Karpas-422 (cell line): ENCODE data around the gene GLIS2. TPM values are rescaled to one million over a fixed set of nuclear protein-coding genes. Genes with fewer than 3 reads are reported as not detected.

Experiments used
- DNase-seq: peaks from one replicate; pipeline ENCODE4 v3.0.0-alpha.2; 2015
- H2AFZ ChIP-seq: fragments of 200-600 bp; sonication (generic); 2 replicates; pipeline ENCODE4 v1.6.1; 2014; ENCODE audit warnings: antibody characterized with exemption, low read length, mixed read lengths
- H3K27ac ChIP-seq: fragments of 200-600 bp; sonication (generic); 2 replicates; pipeline ENCODE4 v1.5.1; 2014; ENCODE audit warnings: mild to moderate bottlenecking, low read length, moderate library complexity
- H3K27me3 ChIP-seq: fragments of 200-600 bp; sonication (generic); 2 replicates; pipeline ENCODE4 v1.6.1; 2014; ENCODE audit warnings: low read length, mixed read lengths
- H3K36me3 ChIP-seq: fragments of 200-600 bp; sonication (generic); 2 replicates; pipeline ENCODE4 v1.6.1; 2014; ENCODE audit warnings: low read length, mixed read lengths; ENCODE audit not compliant: insufficient read depth
- H3K4me1 ChIP-seq: fragments of 200-600 bp; sonication (generic); 2 replicates; pipeline ENCODE4 v1.6.1; 2014; ENCODE audit warnings: mild to moderate bottlenecking, low read length, mixed read lengths
- H3K4me2 ChIP-seq: fragments of 200-600 bp; sonication (generic); 2 replicates; pipeline ENCODE4 v1.6.1; 2014; ENCODE audit warnings: low read length, low read depth, mild to moderate bottlenecking; ENCODE audit not compliant: poor library complexity, severe bottlenecking
- H3K4me3 ChIP-seq: fragments of 200-600 bp; sonication (generic); 2 replicates; pipeline ENCODE4 v1.5.1; 2014; ENCODE audit warnings: mild to moderate bottlenecking, antibody characterized with exemption, low read length, mixed read lengths
- H3K79me2 ChIP-seq: fragments of 200-600 bp; sonication (generic); 2 replicates; pipeline ENCODE4 v1.6.1; 2014; ENCODE audit warnings: mild to moderate bottlenecking, low read length, mixed read lengths
- H3K9ac ChIP-seq: fragments of 200-600 bp; sonication (generic); 2 replicates; pipeline ENCODE4 v1.6.0; 2014; ENCODE audit warnings: low read length
- H3K9me2 ChIP-seq: fragments of 200-600 bp; sonication (generic), shearing (Covaris generic); replicated peaks from 2 replicates; pipeline ENCODE4 v1.6.0; 2014; ENCODE audit warnings: mild to moderate bottlenecking, low read length, moderate library complexity; ENCODE audit not compliant: insufficient read depth
- H3K9me3 ChIP-seq: fragments of 300-700, 200-600 bp; sonication (generic); 2 replicates; pipeline ENCODE4 v1.6.1; 2014; ENCODE audit warnings: low read length, mixed read lengths
- H4K20me1 ChIP-seq: fragments of 200-600 bp; sonication (generic); 2 replicates; pipeline ENCODE4 v1.6.1; 2014; ENCODE audit warnings: mild to moderate bottlenecking, antibody characterized with exemption, low read length, low read depth; ENCODE audit not compliant: insufficient read depth
- total RNA-seq: library from RNA; depleted of rRNA; stranded (reverse); fragments of >200 nt; shearing (Covaris generic); gene quantifications from 2 replicates; pipeline ENCODE4 v1.2.3, GENCODE V29; 2014; ENCODE audit warnings: low replicate concordance; rRNA removed

GLIS2 gene
- total RNA-seq, result 0.07 TPM in 1 of 2 replicates, not detected in the other

- peak within 1 kb of the TSS; percentile 30; the same call in 1 of the 2 replicates for H3K9ac ChIP-seq
- no peaks in the 10 kb centered on the region for H3K79me2 ChIP-seq
- H3K9me3 ChIP-seq, result no peaks in the 10 kb centered on the region
- no peak within 1 kb of the TSS for H3K27ac ChIP-seq
- no peak within 1 kb of the TSS; the same call in 1 of the 2 replicates for H3K4me3 ChIP-seq
- peak within 1 kb of the TSS; percentile 41 for H3K4me2 ChIP-seq
- peaks cover 12% of the 10 kb centered on the region for H3K4me1 ChIP-seq
- H3K36me3 ChIP-seq, result no peaks in the 10 kb centered on the region
- no peaks in the 10 kb centered on the region for H3K9me2 ChIP-seq
- no peak within 1 kb of the TSS for H2AFZ ChIP-seq
- no peaks in the 10 kb centered on the region for H4K20me1 ChIP-seq
- H3K27me3 ChIP-seq, result peaks cover 3% of the 10 kb centered on the region; the same call in 1 of the 2 replicates
- DNase-seq, result no peak
These were observed at the start of gene GLIS2 for GRCh38 chr16:4315186-4316107. TSS of gene GLIS2 (plus strand) at chr16:4316067. CDS start at chr16:4332281, 16,214 bp downstream.

GRCh38 chr16:4266372-4266771 is 49.5 kb upstream of the GLIS2 start:
- peak; percentile 83 for DNase-seq
- peaks cover 11% of the 10 kb centered on the region for H3K4me1 ChIP-seq
- H3K27ac ChIP-seq, result no peak overlapping the region
- no peak overlapping the region for H3K4me3 ChIP-seq
- H3K27me3 ChIP-seq, result no peaks in the 10 kb centered on the region
- no peak overlapping the region for H2AFZ ChIP-seq
- H3K4me2 ChIP-seq, result no peak overlapping the region
- H3K9me3 ChIP-seq, result no peaks in the 10 kb centered on the region
- H3K79me2 ChIP-seq, result peaks cover 87% of the 10 kb centered on the region
- H3K36me3 ChIP-seq, result peaks cover 18% of the 10 kb centered on the region
- H3K9me2 ChIP-seq, result no peaks in the 10 kb centered on the region
- H4K20me1 ChIP-seq, result peaks cover 39% of the 10 kb centered on the region
- H3K9ac ChIP-seq, result no peak overlapping the region

GRCh38 chr16:4270091-4270490 is 45.8 kb upstream of the GLIS2 start:
- H4K20me1 ChIP-seq, result peaks cover 15% of the 10 kb centered on the region
- 0 out of 2 replicates have a peak, but pooled peaks cover 2% of the 10 kb centered on the region for H3K36me3 ChIP-seq
- peaks cover 23% of the 10 kb centered on the region for H3K4me1 ChIP-seq
- H3K9ac ChIP-seq, result peak overlapping the region; percentile 83; the same call in 1 of the 2 replicates
- no peaks in the 10 kb centered on the region for H3K9me3 ChIP-seq
- no peaks in the 10 kb centered on the region for H3K27me3 ChIP-seq
- H3K4me2 ChIP-seq, result peak overlapping the region; percentile 83
- no peak overlapping the region; the same call in 1 of the 2 replicates for H3K4me3 ChIP-seq
- no peaks in the 10 kb centered on the region for H3K9me2 ChIP-seq
- peaks cover 71% of the 10 kb centered on the region for H3K79me2 ChIP-seq
- no peak overlapping the region for H3K27ac ChIP-seq
- no peak overlapping the region for H2AFZ ChIP-seq
- no peak for DNase-seq

- Histone ChIP-seq H3K36me3 (0 out of 2 replicates have a peak, but pooled peaks cover 2% of the 10 kb centered on the region), H3K27ac (peak overlapping the region; percentile 83; the same call in 1 of the 2 replicates), H2AFZ (no peak overlapping the region), H3K9ac (peak overlapping the region; percentile 83), H3K4me3 (peak overlapping the region; percentile 69), H3K4me1 (peaks cover 23% of the 10 kb centered on the region), H4K20me1 (peaks cover 15% of the 10 kb centered on the region), H3K4me2 (peak overlapping the region; percentile 83), H3K79me2 (peaks cover 67% of the 10 kb centered on the region), H3K27me3 (no peaks in the 10 kb centered on the region), H3K9me2 (no peaks in the 10 kb centered on the region), H3K9me3 (no peaks in the 10 kb centered on the region)
- DNase-seq, result no peak
These were observed 45.3 kb upstream of the GLIS2 start for GRCh38 chr16:4270595-4270994.

- H3K9me3 ChIP-seq, result no peaks in the 10 kb centered on the region
- no peaks in the 10 kb centered on the region for H3K27me3 ChIP-seq
- no peaks in the 10 kb centered on the region for H3K9me2 ChIP-seq
- H2AFZ ChIP-seq, result no peak overlapping the region
- peak overlapping the region; percentile 69 for H3K4me3 ChIP-seq
- peak overlapping the region; percentile 83 for H3K4me2 ChIP-seq
- H3K4me1 ChIP-seq, result peaks cover 23% of the 10 kb centered on the region
- H3K9ac ChIP-seq, result peak overlapping the region; percentile 83
- H3K36me3 ChIP-seq, result 0 out of 2 replicates have a peak, but pooled peaks cover 2% of the 10 kb centered on the region
- DNase-seq, result peak; percentile 97
- H3K27ac ChIP-seq, result peak overlapping the region; percentile 83
- H3K79me2 ChIP-seq, result peaks cover 58% of the 10 kb centered on the region
- H4K20me1 ChIP-seq, result peaks cover 11% of the 10 kb centered on the region
These were observed 44.4 kb upstream of the GLIS2 start for GRCh38 chr16:4271176-4272113.

GRCh38 chr16:4272114-4272956 is 43.5 kb upstream of the GLIS2 start:
- Histone ChIP-seq H3K9ac (peak overlapping the region; percentile 83), H3K27me3 (no peaks in the 10 kb centered on the region), H4K20me1 (peaks cover 4% of the 10 kb centered on the region), H3K79me2 (peaks cover 50% of the 10 kb centered on the region), H3K9me2 (no peaks in the 10 kb centered on the region), H3K4me3 (peak overlapping the region; percentile 69), H3K4me1 (peaks cover 23% of the 10 kb centered on the region), H3K27ac (peak overlapping the region; percentile 83), H3K36me3 (0 out of 2 replicates have a peak, but pooled peaks cover 2% of the 10 kb centered on the region), H3K4me2 (peak overlapping the region; percentile 83), H3K9me3 (no peaks in the 10 kb centered on the region), H2AFZ (peak overlapping the region; percentile 74; the same call in 1 of the 2 replicates)
- peak; percentile 82 for DNase-seq

- Histone ChIP-seq H2AFZ (peak overlapping the region; percentile 78), H3K4me1 (peaks cover 23% of the 10 kb centered on the region)
- peak; percentile 86 for DNase-seq
These were observed 42.0 kb upstream of the GLIS2 start for GRCh38 chr16:4273858-4274311.

More at GRCh38 chr16:4273858-4274311, 42.0 kb upstream of the GLIS2 start:
- peak overlapping the region; percentile 83 for H3K4me2 ChIP-seq
- H3K27ac ChIP-seq, result peak overlapping the region; percentile 87
- H3K27me3 ChIP-seq, result no peaks in the 10 kb centered on the region
- H3K4me3 ChIP-seq, result peak overlapping the region; percentile 69
- H3K36me3 ChIP-seq, result no peaks in the 10 kb centered on the region
- peaks cover 34% of the 10 kb centered on the region for H3K79me2 ChIP-seq
- no peaks in the 10 kb centered on the region for H3K9me2 ChIP-seq
- H3K9me3 ChIP-seq, result no peaks in the 10 kb centered on the region
- H4K20me1 ChIP-seq, result no peaks in the 10 kb centered on the region
- peak overlapping the region; percentile 83 for H3K9ac ChIP-seq
